ENCODE data around the gene CDK5R1.

The CDK5R1 gene

GRCh38 chr17:32493571-32493970 lies 6.8 kb downstream of the CDK5R1 start:
- DNase-seq (ENCODE audit: low read depth): no peak

GRCh38 chr17:32493976-32494513 lies 7.3 kb downstream of the CDK5R1 start:
- DNase-seq (ENCODE audit: low read depth): no peak

GRCh38 chr17:32494621-32495358 lies 8.0 kb downstream of the CDK5R1 start:
- no peak for DNase-seq (ENCODE audit: low read depth)

GRCh38 chr17:32495359-32496231 lies 8.8 kb downstream of the CDK5R1 start:
- no peak for DNase-seq (ENCODE audit: low read depth)

GRCh38 chr17:32496395-32497073 lies 9.7 kb downstream of the CDK5R1 start:
- DNase-seq (ENCODE audit: low read depth): no peak

- no peak for DNase-seq (ENCODE audit: low read depth)
Measured at GRCh38 chr17:32497431-32498205, 10.8 kb downstream of the CDK5R1 start.

GRCh38 chr17:32498391-32498790 lies 11.6 kb downstream of the CDK5R1 start:
- DNase-seq (ENCODE audit: low read depth): no peak

GRCh38 chr17:32502013-32502412 lies 15.2 kb downstream of the CDK5R1 start:
- DNase-seq (ENCODE audit: low read depth): no peak

- DNase-seq (ENCODE audit: low read depth): no peak
Measured at GRCh38 chr17:32502710-32503109, 15.9 kb downstream of the CDK5R1 start.

- no peak for DNase-seq (ENCODE audit: low read depth)
Measured at GRCh38 chr17:32503251-32504165, 16.7 kb downstream of the CDK5R1 start.

- DNase-seq (ENCODE audit: low read depth): no peak
Measured at GRCh38 chr17:32504166-32504990, 17.6 kb downstream of the CDK5R1 start.

- no peak for DNase-seq (ENCODE audit: low read depth)
Measured at GRCh38 chr17:32508926-32509325, 22.1 kb downstream of the CDK5R1 start.

GRCh38 chr17:32510466-32510865 lies 23.7 kb downstream of the CDK5R1 start:
- DNase-seq (ENCODE audit: low read depth): no peak

- DNase-seq (ENCODE audit: low read depth): no peak
Measured at GRCh38 chr17:32512328-32512727, 25.5 kb downstream of the CDK5R1 start.

- no peak for DNase-seq (ENCODE audit: low read depth)
Measured at GRCh38 chr17:32513579-32513978, 26.8 kb downstream of the CDK5R1 start.

GRCh38 chr17:32514606-32515005 lies 27.8 kb downstream of the CDK5R1 start:
- no peak for DNase-seq (ENCODE audit: low read depth)

GRCh38 chr17:32515677-32516383 lies 29.0 kb downstream of the CDK5R1 start:
- no peak for DNase-seq (ENCODE audit: low read depth)

- no peak for DNase-seq (ENCODE audit: low read depth)
Measured at GRCh38 chr17:32516450-32516849, 29.7 kb downstream of the CDK5R1 start.

Measured in stimulated activated CD8-positive, alpha-beta memory T cell treated with anti-CD3 and anti-CD28 coated beads, Interleukin-4, amount 100 ng/mL, for 24 hours (primary cell).